Endothelial cell of hepatic sinusoid (primary cell): ENCODE results near the gene IMPG1.

Source experiments
- in situ Hi-C: cut with HindIII; loops from 2 replicates; pipeline ENCODE4 v1.10.0; 2017; ENCODE audit warnings: low sequenced_read_pairs

IMPG1 gene, protein sequence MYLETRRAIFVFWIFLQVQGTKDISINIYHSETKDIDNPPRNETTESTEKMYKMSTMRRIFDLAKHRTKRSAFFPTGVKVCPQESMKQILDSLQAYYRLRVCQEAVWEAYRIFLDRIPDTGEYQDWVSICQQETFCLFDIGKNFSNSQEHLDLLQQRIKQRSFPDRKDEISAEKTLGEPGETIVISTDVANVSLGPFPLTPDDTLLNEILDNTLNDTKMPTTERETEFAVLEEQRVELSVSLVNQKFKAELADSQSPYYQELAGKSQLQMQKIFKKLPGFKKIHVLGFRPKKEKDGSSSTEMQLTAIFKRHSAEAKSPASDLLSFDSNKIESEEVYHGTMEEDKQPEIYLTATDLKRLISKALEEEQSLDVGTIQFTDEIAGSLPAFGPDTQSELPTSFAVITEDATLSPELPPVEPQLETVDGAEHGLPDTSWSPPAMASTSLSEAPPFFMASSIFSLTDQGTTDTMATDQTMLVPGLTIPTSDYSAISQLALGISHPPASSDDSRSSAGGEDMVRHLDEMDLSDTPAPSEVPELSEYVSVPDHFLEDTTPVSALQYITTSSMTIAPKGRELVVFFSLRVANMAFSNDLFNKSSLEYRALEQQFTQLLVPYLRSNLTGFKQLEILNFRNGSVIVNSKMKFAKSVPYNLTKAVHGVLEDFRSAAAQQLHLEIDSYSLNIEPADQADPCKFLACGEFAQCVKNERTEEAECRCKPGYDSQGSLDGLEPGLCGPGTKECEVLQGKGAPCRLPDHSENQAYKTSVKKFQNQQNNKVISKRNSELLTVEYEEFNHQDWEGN

DNA sequence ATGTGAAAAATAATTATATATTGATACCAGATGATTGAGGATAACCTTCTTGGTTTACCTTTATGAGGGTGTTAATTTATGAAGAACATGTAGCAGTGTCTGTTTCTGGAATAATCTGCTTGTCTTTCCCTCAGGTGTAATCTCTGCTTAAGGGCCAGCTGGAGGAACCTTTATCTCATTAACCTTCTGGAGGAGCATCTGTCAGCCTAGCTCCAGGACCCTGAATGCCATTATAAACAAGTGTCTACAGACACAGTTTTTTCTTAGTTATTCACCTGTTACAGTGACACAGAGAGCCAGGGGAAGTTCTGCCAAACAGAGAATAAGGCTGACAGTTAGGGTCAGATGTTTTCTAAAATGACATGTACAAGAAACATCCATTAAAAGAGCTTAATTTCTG lies at the start of gene IMPG1:
TSS of gene IMPG1 (minus strand) at position 101 of the 400 bp plus-strand sequence. CDS start 174 bp downstream, outside the sequence.
- in situ Hi-C loops: no loop called here

DNA sequence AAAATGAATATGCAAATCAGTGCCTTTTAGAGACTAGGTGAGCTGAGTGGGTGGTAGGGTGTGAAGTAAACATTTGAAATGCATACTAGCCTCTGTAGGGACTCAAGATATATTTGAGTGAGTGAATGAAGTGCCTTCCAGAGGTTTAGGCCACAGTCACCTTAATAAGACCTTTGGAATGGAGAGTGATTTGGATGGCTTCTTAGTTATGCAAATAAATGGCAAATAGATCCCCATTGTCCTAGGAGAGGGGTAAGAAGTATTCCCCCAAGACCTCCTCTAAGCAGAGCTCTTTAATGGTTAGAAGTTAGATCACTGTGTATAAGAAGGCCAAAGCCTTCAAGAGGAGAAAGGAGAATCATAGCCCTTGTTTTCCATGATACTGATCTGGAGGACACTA lies 47.8 kb upstream of the IMPG1 start:
- in situ Hi-C loops: no loop called here

DNA sequence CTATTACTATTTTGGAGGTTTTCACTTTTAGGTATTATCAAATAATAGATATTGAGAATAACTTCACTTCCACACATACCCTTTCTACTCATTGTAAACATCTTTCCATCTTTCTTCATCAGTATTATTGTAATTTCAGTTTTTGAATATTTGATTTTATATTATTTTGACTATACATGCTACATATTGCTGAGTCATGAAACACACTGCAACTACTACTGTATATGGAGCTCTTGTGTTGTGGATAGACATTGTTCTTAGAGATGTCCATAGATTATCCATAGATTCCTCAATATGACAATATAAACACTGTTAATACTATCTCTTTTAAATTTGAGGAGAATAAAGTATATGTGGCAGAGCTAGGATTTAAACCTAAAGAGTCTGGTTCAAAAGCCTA lies 819 bp upstream of the IMPG1 start:
- in situ Hi-C loops: no loop called here

DNA sequence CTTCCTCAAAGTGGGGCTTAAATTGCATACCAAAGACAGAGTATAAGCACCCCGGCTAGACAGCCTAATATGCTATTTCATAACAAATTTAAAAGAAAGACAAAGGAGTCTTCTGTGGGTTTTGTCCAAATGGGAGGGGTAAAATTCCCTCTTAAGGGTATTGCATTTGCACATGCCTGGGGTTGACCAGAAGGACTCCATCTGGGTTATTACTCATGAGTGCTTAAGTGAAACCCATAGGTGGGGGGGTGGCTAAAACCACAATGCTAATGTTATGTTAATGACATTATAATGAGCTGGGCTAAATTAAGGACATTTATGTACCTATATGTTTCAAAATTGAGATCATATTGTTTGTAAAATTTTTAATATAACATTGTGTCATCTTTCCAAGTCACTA lies 15.0 kb downstream of the IMPG1 start:
- in situ Hi-C loops: no loop called here

DNA sequence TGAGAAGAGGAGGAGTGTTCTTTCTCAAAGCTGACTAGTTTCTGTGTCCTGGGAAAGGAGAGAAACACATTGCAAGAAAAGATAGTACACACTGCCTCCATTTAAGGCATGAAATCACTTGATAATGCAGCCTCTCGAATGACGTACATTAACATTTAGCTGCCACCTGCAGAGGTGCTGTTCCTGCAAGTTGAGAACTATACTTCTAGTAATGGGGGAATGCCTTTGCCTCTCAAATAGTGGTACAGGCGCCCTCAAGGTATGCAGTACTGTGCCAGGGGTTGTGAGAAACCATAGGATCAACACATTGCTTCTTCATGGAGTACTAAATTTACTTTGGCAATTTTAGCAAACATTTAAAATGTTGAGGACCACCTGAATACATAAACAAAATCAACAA lies 20.1 kb downstream of the IMPG1 start:
- in situ Hi-C loops: no loop called here

DNA sequence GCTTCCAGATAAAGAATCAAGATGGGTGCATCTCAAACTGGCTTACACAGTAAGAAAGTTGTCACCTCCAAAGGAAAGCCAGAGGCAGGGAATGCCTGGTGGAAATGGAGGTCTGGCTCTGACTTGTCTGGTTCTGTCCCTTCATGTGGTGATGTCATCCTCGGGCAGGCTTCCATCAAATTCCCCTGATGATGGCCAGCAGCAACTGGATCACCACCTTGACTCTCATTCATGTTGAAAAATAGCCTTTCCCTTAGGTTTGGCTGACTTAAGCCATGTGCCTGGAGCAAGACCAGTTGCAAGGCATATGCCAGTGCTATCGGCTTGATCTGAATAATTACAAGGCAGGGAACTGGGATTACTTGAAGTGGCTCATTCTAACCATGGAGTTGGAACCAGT lies 28.8 kb downstream of the IMPG1 start:
- in situ Hi-C loops: no loop called here

DNA sequence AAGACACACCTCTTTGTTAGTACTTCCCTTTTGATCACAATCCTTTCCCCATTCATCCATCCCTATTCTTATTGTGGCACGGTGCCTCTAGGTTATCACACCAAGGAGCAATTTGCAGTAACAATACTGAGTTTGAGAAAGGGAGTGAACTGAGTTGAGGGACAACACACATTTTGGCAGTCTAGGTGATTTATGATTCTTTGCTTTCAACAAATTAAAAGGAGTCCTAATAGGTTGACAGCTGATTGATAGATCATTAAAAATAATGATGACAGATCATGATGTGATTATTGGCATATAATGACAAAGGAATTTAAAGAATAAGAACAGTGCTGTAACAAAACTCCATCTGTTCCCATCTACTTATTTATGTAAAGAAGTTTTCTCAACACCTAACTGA lies 36.7 kb downstream of the IMPG1 start:
- in situ Hi-C loops: no loop called here

DNA sequence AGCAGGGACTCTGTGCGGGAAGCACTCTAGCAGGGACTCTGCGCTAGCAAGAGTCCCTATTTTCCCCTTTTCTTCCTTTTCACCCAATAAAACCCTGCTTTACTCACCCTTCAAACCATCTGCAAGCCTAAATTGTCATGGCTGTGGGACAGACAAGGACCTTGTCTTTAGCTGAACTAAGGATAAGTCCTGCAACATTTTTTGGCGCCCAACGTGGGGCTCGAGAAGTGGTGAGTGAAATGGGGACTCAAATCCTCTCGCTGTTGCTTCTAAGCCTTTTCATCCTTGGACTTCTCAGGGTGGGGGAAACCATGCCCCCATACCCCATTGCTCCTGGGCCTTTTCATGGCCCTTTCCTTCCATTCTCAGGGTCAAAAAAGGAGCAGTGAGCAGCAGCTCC lies 46.4 kb downstream of the IMPG1 start:
- in situ Hi-C loops: no loop called here

DNA sequence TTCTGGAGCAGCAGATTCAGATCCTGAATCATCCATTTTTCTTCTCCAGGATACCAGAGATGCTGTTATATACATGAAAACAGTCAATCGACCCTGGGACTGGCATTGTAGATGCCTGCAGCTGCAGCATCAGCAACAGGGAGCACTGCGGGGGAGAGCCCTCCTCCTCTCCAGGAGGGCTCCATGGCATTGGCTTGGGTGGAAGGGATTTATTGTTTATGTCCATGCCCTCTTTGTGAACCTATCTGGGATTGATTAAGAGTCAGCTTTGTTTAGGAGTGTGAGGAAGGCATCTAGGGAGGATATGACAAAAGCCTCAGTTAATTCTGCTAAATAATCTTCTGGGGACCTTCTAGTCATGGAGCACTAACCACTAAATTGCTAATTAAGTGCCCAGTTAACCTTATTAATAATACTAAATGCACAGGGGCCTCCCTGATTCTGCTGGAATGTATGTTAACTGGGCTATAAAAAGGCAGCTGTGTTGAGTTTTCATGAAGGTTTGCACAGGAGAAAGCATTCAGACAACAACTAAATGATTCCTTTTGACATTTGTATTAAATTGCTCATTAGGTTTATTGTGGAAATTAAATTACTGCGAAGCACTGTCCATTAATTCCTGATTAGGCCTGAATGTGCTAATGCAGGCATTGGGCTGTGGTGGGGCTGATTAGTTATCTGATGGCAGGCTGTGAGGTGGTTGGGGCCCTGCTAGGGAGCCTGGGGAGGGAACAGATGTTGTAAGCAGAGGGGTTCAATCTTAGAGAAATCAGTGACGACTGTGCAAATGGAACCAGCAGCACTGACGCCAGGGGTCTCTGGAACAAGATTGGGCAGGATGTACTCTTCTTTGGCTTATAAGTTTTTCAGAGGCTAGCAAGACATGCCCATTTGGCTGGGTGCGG lies 57.6 kb downstream of the IMPG1 start:
- in situ Hi-C loops: no loop called here

DNA sequence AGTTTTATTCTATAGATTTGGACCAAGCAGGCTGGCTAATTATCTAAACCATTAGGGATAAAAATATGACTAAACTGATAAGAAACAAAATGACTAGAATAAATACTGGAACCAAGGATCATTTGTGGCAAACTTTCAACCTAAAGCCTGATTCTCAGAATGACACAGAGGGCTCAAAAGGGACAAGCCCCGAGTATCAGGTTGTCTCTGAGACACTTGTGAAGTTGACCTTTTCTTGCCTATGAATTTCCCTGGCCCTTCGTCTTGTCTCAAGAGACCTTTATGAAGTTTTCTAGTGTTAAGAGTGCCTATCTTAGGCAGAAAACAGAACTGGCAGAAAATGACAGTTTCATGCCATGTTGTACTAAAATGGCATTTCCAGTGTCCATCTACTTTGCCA lies 68.3 kb downstream of the IMPG1 start:
- in situ Hi-C loops: no loop called here

DNA sequence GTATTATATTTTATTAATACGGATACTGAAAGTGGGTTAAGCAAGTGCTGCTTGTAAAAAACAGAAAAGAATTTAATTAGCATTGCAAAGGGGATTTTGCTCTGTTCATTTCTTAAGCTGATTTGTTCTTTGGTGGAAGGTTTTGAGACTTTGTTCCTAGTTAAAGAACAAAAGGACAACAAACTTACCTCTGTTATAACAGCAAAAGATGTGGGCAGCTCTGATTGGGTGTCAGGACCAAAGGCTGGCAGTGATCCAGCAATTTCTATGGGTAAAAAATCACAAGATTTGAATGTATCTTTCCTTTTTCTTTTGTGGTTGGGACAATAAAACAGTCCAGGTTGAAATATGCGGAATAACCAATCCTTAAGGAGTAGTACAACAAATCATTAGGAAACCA lies 68.8 kb downstream of the IMPG1 start:
- in situ Hi-C loops: no loop called here

DNA sequence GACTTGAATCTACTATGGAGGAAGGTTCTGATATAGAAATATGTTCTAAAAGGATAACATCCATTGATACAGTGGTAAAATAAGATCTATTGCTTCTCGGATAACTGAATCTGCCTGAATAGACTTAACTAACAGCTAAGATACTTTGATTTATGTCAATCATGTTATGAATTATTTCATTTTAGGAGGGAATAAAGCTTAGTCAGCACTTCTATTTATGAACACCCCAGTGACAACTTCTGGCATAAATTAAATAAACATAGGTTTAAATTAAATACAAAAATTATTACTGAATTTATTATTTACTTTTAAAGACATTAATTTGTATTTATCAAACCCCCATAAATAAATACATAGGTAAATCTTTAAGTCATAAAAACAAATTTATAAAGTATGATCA lies 69.3 kb downstream of the IMPG1 start:
- in situ Hi-C loops: no loop called here

DNA sequence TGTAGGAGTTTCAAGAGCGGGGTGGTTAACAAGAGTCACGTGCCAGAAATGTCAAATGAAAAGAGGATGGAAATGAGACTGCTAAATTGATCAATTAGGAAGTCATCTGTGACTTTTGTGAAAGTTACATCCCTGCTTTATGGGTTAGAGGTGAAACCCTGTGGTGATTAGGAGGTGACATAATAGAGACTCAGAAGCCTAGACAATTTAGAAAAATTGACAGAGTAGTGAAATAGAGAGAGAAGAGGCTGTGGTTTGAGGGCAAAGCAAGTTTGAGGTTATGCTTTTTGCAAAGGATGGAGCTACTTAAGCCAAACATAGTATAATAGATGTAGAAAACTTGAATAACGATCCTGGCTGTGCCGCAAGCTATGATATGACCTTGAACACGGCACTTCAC lies 71.8 kb downstream of the IMPG1 start:
- in situ Hi-C loops: no loop called here

DNA sequence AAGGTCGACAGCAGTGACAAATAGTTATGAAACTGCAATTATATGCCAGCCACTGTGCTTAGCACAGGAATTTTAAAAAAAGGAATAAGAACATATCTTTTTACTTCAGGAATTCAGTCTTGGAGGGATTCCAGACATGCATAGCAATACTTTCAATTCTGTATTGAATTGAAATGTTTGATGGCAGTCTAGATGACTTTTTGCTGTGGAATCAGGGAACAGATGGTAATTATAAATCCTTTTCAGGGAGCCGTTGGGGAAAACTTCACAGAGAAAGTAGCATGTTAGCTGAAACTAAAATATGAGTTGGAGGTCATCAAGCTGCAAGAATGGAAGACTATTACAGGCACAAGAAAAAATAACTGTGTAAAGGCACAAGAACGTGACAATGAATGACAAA lies 74.8 kb downstream of the IMPG1 start:
- in situ Hi-C loops: no loop called here

DNA sequence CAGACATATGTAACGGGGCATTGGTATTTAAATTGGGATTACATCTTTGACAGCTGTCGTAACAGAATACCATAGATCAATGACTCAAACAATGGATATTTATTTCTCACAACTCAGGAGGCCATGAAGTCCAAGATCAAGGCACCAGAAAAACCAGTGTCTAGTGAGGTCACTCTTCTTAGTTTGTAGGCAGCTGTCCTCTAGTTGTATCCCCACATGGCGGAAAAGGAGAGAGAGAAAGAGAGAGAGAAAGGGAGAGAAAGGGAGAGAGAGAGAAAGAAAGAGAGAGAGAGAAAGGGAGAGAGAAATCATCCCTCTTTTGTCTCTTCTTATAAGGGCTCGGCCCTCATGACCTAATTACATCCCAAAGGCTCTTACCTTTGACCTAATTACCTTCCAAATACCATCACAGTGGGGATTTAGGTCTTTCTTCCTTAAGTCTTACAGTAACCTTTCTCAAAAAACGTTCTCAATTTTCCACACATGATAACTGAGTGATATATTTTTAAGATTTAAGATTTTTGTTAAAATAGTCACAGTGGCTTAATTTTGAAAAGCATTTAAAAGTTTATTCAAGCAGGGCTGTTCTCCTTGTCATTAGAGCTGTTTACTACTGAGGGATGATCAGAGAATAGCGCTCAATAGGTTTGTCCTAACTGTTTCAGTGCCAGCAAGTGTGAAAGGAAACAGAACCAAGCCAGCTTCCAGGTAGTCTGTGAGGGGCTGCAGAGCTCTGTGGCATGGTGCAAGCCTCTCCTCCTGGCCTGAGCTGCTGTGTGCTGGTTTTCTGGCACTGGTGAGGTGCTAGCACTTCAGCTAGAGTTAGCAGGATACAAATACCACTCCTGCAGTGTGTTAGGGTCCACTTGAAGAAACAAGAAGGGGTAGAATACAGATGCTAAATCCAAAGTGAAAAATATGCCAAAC lies 79.0 kb downstream of the IMPG1 start:
- in situ Hi-C loops: no loop called here

DNA sequence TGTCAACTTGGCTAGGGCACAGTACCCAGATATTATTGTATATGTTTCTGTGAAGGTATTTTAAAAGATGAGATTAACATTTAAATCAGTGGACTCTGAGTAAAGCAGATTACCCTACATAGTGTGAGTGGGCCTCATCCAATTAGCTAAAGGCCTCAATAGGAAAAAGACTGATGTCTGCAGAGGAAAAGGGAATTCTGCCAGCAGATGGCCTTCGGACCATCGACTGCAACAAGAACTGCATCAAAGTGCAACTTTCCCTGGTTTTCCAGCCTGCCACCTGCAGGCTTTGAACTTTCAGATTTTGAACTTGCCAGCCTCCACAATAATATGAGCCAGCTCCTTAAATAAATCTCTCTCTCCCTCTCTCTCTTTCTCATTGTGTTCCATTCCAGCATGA lies 80.5 kb downstream of the IMPG1 start:
- in situ Hi-C loops: no loop called here

DNA sequence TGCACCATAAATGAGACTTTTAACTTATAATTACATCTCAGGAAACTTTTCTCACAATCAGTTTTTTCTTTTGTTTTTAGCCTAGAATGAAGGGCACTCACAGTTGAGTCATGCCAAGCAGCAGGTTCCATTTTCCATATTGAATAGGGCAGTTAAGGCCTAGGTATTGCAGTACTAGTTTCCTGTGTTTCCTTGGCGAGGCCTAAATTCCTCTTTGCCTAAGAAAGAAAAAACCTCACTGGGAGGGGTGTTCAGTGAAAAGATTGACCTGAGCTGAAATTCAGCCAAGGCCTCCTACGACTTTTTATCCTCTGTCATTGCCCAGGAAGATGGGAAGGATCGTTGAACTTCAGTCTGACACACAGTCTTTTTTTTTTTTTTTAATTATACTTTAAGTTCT lies 85.5 kb downstream of the IMPG1 start:
- in situ Hi-C loops: no loop called here

DNA sequence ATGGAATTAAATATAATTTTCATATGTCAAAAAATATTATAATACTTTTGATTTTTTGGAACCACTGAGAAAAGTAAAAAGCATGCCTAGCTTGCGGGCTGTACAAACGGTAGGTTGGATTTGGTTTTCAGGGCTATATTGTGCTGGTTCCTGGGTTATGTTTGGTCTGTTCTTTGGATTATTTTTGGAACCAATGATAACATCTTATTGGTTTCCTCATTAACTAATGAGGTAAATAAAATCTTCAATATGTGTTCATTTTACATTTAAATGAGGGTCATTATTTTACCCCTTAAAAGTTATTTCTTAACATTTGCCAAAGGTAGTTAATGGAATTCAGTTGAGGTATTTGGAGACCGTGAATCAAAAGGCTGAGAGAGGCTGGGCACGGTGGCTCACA lies 96.6 kb downstream of the IMPG1 start:
- in situ Hi-C loops: no loop called here

DNA sequence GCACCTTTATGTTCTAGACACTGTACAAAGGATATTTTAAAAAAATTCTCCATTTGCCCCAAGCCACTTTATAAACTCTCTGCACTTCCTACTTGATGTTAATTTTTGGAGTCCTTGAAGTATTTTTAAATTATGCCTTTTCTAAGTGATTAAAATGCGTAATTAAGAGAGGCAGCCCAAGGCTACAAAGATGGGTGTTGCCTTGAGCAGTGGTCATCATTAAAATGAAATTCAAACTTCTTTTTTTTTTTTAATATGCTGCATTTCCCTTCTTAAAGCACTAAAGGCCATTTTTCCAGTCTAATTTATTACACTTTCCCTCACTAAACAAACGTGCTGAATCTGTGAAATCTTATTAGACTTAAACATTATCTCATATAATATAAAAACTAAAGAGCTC lies 102.4 kb downstream of the IMPG1 start:
- in situ Hi-C loops: no loop called here

DNA sequence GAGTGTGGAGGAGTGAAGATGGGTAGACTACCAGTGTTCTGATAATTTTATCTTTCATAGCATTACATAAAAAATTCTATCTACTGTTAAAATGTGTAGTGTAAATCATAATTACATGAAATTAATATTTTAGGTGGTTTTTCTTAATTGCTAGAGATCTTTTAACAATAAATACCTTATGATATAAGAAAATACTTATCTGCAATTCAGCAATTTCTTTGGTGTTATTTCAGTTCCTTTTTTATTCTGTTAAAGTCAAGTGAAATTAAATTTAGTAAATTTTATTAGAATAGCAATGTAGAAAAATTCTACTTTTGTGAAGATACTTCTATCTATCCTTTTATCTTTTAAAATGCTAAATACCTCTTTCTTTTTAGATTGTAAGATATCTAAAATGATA lies 104.3 kb downstream of the IMPG1 start:
- in situ Hi-C loops: no loop called here
